ENCODE data around the gene C19orf53.

C19orf53 gene

GRCh38 chr19:13794757-13795589, 20.7 kb downstream of the C19orf53 start, which contains the start of gene ZSWIM4:
Gene ZSWIM4, plus strand, starts transcription at chr19:13795443. Its CDS starts 206 bp downstream, at chr19:13795649.
- H3K4me3 ChIP-seq (ENCODE audit: low read depth, low read length): peak within 1 kb of the TSS; percentile 56
- DNase-seq (ENCODE audit: low read depth): peak; percentile 99
- in situ Hi-C loops (cut with HindIII; ENCODE audit: low sequenced_read_pairs): no loop called here
- no peak for TF ChIP-seq CTCF (IDR thresholded peaks at IDR 0.05; ENCODE audit: low read depth, low read length, missing control alignments)

- H3K4me3 ChIP-seq (ENCODE audit: low read depth, low read length): peak overlapping the region; percentile 56
- no peak for TF ChIP-seq CTCF (IDR thresholded peaks at IDR 0.05; ENCODE audit: low read depth, low read length, missing control alignments)
- DNase-seq (ENCODE audit: low read depth): no peak
These were observed 21.5 kb downstream of the C19orf53 start for GRCh38 chr19:13795595-13796300.

GRCh38 chr19:13796301-13797057, 22.2 kb downstream of the C19orf53 start:
- H3K4me3 ChIP-seq (ENCODE audit: low read depth, low read length): peak overlapping the region; percentile 56
- in situ Hi-C loops (cut with HindIII; ENCODE audit: low sequenced_read_pairs): no loop called here
- peak; percentile 56 for TF ChIP-seq CTCF (IDR thresholded peaks at IDR 0.05; ENCODE audit: low read depth, low read length, missing control alignments)
- peak; percentile 91 for DNase-seq (ENCODE audit: low read depth)

More at GRCh38 chr19:13795595-13796300, 21.5 kb downstream of the C19orf53 start:
- in situ Hi-C loops (cut with HindIII; ENCODE audit: low sequenced_read_pairs): no loop called here

GRCh38 chr19:13797058-13797440, 22.8 kb downstream of the C19orf53 start:
- H3K4me3 ChIP-seq (ENCODE audit: low read depth, low read length): peak overlapping the region; percentile 56
- in situ Hi-C loops (cut with HindIII; ENCODE audit: low sequenced_read_pairs): no loop called here
- DNase-seq (ENCODE audit: low read depth): no peak
- TF ChIP-seq CTCF (IDR thresholded peaks at IDR 0.05; ENCODE audit: low read depth, low read length, missing control alignments): no peak

GRCh38 chr19:13797870-13798269, 23.6 kb downstream of the C19orf53 start:
- in situ Hi-C loops (cut with HindIII; ENCODE audit: low sequenced_read_pairs): no loop called here
- no peak overlapping the region for H3K4me3 ChIP-seq (ENCODE audit: low read depth, low read length)
- DNase-seq (ENCODE audit: low read depth): peak; percentile 86
- TF ChIP-seq CTCF (IDR thresholded peaks at IDR 0.05; ENCODE audit: low read depth, low read length, missing control alignments): no peak

- TF ChIP-seq CTCF (IDR thresholded peaks at IDR 0.05; ENCODE audit: low read depth, low read length, missing control alignments): no peak
- no peak for DNase-seq (ENCODE audit: low read depth)
- in situ Hi-C loops (cut with HindIII; ENCODE audit: low sequenced_read_pairs): no loop called here
- H3K4me3 ChIP-seq (ENCODE audit: low read depth, low read length): no peak overlapping the region
These were observed 25.4 kb downstream of the C19orf53 start for GRCh38 chr19:13799669-13800068.
